Keratinocyte (primary cell): ENCODE results near the gene PRKCSH.

Experiments used
- CTCF ChIP-seq, 3 experiments: IDR thresholded peaks in 1 of 3; conservative IDR thresholded peaks in 1 of 3; optimal IDR thresholded peaks in 1 of 3; 2 replicates in 2 of 3; 3 replicates in 1 of 3; pipeline versions ENCODE3 to v1.5.1; 2011; ENCODE audit warnings: low read length in 3 of 3, mild to moderate bottlenecking in 3 of 3, moderate library complexity in 2 of 3, control low read depth in 1 of 3, inconsistent platforms in 1 of 3; ENCODE audit not compliant: insufficient read depth in 2 of 3; ENCODE audit errors: extremely low read depth in 1 of 3
- EZH2 ChIP-seq: IDR thresholded peaks from one replicate; pipeline ENCODE4 v1.6.1; 2012; ENCODE audit warnings: inconsistent platforms, mild to moderate bottlenecking, low read length, moderate library complexity

- no peak for TF ChIP-seq CTCF (optimal IDR thresholded peaks at IDR 0.05 in 1 of 3, IDR thresholded peaks at IDR 0.05 in 1 of 3, conservative IDR thresholded peaks at IDR 0.05 in 1 of 3; ENCODE audit: extremely low read depth in 1 of 3, insufficient read depth in 2 of 3, low read length in 3 of 3)
- TF ChIP-seq EZH2 = no peak
These were observed 45.1 kb upstream of the PRKCSH start for GRCh38 chr19:11390359-11390758.
